ENCODE measurements around the gene NCKAP5. TPM values are rescaled to one million over a fixed set of nuclear protein-coding genes. Genes with fewer than 3 reads are reported as not detected.

NCKAP5 gene
- total and polyA plus RNA-seq, 9 of the 15 experiments (the other 6 are each of a cell fraction or from before 2014, with no cell fraction given): not detected

GRCh38 chr2:132793532-132793931 is 774.7 kb downstream of the NCKAP5 start:
- no peaks in the 10 kb centered on the region for H3K9me3 ChIP-seq (replicated peaks; ENCODE audit: control insufficient read depth, insufficient read depth, low read depth, low read length)
- ChIA-PET CTCF (ENCODE audit: low intra/inter-chr PET ratio) (no interaction called here), POLR2A (no interaction called here)
- H3K4me3 ChIP-seq: no peak overlapping the region
- in situ Hi-C loops (cut with MboI): no loop called here
- H3K79me2 ChIP-seq (ENCODE audit: control insufficient read depth, insufficient read depth, low read length): no peaks in the 10 kb centered on the region
- no peak overlapping the region for H2AFZ ChIP-seq (ENCODE audit: low read depth, low read length)
- no peak overlapping the region for H3K4me2 ChIP-seq (ENCODE audit: insufficient read depth, low read length)
- H3K36me3 ChIP-seq (ENCODE audit: control insufficient read depth, insufficient read depth, low read length): no peaks in the 10 kb centered on the region
- DNase-seq (ENCODE audit: extremely low read depth in 1 of 4, low spot score in 3 of 4): no peak
- no peaks in the 10 kb centered on the region for H3K9me1 ChIP-seq (ENCODE audit: control insufficient read depth, insufficient read depth, low read length)
- FAIRE-seq: no peak
- no peak overlapping the region for H3K9ac ChIP-seq (ENCODE audit: insufficient read depth in 1 of 2, low read depth in 2 of 2, low read length in 2 of 2)
- no peaks in the 10 kb centered on the region for H3K27me3 ChIP-seq (ENCODE audit: control insufficient read depth in 2 of 2, insufficient read depth in 2 of 2, low read length in 2 of 2)
- H4K20me1 ChIP-seq (replicated peaks; ENCODE audit: control insufficient read depth, insufficient read depth, low read length): no peaks in the 10 kb centered on the region
- H3K4me1 ChIP-seq (replicated peaks in 1 of 2; ENCODE audit: control insufficient read depth in 2 of 2, insufficient read depth in 2 of 2, low read length in 2 of 2): no peaks in the 10 kb centered on the region
- ATAC-seq: no peak
- H3K27ac ChIP-seq (ENCODE audit: extremely low read depth, low read depth, low read length): no peak overlapping the region
- BruUV-seq (replicated peaks): no TSS peak
- intact Hi-C loops (cut with micrococcal nuclease): no loop called here
- WGBS (ENCODE audit: insufficient coverage, low coverage, missing lambda C conversion rate): 4% methylated on average over 4 of the region's 8 CpGs
- no peak for TF ChIP-seq MBD2 (IDR thresholded peaks at IDR 0.05; ENCODE audit: borderline replicate concordance, low read depth)
- no peak for TF ChIP-seq RBM14 (IDR thresholded peaks at IDR 0.05; ENCODE audit: borderline replicate concordance, insufficient read depth, low read depth, low read length)
- no peak for TF ChIP-seq RERE (CRISPR knock-in tag; IDR thresholded peaks at IDR 0.05; ENCODE audit: borderline replicate concordance)
- no peak for TF ChIP-seq HEY1 (CRISPR knock-in tag; IDR thresholded peaks at IDR 0.05; ENCODE audit: borderline replicate concordance)
- TF ChIP-seq NEUROD1 (IDR thresholded peaks at IDR 0.05; ENCODE audit: borderline replicate concordance, low read depth, low read length, partially characterized antibody): no peak
- TF ChIP-seq CTCF (IDR thresholded peaks at IDR 0.05 in 2 of 3, conservative IDR thresholded peaks at IDR 0.05 in 1 of 3; ENCODE audit: insufficient read depth in 2 of 3, low read depth in 1 of 3, low read length in 3 of 3): no peak
- no peak for TF ChIP-seq ZNF431 (CRISPR knock-in tag; IDR thresholded peaks at IDR 0.05)
- no peak for TF ChIP-seq ZNF398 (CRISPR knock-in tag; IDR thresholded peaks at IDR 0.05)
- no peak for TF ChIP-seq TCFL5 (CRISPR knock-in tag; conservative IDR thresholded peaks at IDR 0.05)
- no peak for TF ChIP-seq ZNF766 (CRISPR knock-in tag; conservative IDR thresholded peaks at IDR 0.05)

All from K562 (cell line).